D721Med (cell line): Measurements from ENCODE around the gene ELL.

ENCODE experiments used
- DNase-seq: peaks from one replicate; pipeline ENCODE4 v3.0.0; 2011; ENCODE audit warnings: low spot score; ENCODE audit not compliant: insufficient read length
- FAIRE-seq: peaks from 2 replicates; lab custom pipeline; 2011; peaks lifted over from hg19 to GRCh38; lab: Jason Lieb, UNC
- TF ChIP-seq, protein P1 (sequence below): IDR thresholded peaks from 2 replicates; pipeline ENCODE4 v1.5.1; 2012; ENCODE audit warnings: mild to moderate bottlenecking, control low read depth; ENCODE audit not compliant: insufficient read depth; ENCODE audit errors: missing control alignments

Gene ELL

DNA sequence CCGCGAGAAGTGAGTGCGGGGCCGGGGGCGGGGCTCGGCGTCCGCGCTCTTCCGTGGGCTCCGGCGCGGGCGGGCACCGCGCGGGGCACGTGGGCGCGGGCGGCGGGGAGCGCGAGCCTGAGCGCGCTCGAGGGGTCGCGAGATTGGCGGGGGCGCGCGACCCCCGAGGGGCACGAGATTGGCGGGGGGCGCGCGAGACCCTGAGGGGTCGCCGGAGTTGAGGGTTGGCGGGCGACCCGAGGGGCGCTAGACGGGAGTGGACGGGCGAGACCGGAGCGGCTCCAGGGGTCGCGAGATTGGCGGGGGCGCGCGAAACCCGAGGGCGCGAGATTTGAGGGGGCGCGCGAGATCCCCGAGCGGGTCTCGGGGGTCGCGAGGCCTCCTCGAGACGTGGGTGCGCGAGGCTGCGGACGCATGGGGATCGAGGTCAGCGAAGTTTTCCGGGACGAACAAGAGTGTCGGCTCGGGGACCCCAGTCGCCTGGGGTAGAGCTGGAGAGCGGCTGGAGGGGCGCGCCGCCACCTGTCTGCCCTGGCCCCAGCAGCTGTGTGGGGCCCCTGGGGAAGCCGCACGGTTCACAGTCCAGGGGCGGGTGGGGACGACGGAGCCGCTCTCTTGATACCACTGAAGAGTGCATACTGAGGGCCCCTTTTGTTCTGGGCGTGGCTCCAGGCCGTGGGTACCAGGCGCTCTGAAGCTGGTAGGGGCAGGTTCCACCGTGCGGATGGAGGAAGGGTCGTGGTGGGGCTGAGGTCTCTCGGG is 102.0 kb downstream of the ELL start:
- TF ChIP-seq, protein P1, sequence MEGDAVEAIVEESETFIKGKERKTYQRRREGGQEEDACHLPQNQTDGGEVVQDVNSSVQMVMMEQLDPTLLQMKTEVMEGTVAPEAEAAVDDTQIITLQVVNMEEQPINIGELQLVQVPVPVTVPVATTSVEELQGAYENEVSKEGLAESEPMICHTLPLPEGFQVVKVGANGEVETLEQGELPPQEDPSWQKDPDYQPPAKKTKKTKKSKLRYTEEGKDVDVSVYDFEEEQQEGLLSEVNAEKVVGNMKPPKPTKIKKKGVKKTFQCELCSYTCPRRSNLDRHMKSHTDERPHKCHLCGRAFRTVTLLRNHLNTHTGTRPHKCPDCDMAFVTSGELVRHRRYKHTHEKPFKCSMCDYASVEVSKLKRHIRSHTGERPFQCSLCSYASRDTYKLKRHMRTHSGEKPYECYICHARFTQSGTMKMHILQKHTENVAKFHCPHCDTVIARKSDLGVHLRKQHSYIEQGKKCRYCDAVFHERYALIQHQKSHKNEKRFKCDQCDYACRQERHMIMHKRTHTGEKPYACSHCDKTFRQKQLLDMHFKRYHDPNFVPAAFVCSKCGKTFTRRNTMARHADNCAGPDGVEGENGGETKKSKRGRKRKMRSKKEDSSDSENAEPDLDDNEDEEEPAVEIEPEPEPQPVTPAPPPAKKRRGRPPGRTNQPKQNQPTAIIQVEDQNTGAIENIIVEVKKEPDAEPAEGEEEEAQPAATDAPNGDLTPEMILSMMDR: no peak
- DNase-seq (peak; percentile 53), FAIRE-seq (no peak)

DNA sequence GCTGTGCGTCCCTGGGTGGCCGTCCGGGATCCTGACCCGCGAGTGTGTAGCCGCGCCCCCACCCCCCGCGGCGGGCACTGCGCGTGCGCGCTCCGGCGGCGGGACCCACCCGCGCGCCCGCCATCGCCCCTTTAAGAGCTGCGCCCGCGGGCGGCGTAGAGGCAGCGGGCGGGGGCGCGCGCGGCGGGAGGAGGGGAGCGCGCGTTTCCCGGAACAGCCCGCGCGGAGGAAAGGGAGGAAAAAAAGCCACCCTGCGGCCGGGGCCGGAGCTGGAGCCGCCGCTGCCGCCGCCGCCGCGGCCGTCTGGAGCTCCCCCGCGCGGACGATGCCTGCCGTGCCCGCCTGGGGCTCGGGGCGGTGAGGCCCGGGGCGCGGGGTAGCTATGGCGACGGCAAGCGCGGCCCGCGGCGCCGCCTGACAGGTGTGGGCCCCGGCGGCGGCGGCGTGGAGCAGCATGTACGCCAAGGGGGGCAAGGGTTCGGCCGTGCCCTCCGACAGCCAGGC is 102.6 kb downstream of the ELL start, which contains the start of gene SSBP4:
SSBP4 (plus strand) TSS at position 204 of the 504 bp plus-strand sequence; CDS start at position 455, 251 bp downstream.
- FAIRE-seq (no peak), DNase-seq (peak; percentile 80)
- TF ChIP-seq, protein P1: peak; percentile 6

DNA sequence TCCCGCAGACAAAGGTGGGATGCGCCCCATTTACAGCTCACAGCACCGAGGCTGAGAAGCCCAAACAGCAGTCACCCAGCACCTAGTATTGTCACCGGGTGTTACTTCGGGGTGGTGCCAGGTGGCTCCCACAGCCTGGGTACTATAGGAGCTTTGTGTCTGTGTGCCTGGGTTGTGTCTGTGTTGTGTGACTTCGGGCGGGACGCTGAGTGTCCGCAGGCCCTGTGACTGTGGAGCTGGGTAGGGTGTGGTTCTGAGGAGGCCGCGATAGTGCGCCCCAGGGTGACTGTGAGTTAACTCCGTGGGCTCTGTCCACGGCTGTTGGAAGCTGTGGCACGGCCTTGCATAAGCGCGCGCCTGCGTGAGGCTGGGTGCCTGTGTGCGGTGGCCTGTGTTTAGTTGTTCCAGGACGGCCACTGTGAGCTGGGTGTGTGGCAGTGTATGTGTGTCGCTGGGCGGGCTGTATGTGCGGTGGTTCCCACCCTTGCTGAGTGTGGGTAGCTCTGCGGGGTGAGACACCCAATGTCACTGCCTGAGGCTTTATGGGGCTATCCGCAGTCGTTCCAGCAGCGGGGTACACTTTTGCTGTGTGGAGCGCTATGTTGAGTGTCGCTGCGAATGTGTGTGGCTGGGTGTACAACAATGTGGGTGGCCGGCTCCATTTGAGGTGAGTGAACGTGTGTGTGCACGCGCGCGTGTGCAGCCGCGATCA is 103.2 kb downstream of the ELL start:
- TF ChIP-seq, protein P1: no peak
- DNase-seq: no peak
- FAIRE-seq: no peak

DNA sequence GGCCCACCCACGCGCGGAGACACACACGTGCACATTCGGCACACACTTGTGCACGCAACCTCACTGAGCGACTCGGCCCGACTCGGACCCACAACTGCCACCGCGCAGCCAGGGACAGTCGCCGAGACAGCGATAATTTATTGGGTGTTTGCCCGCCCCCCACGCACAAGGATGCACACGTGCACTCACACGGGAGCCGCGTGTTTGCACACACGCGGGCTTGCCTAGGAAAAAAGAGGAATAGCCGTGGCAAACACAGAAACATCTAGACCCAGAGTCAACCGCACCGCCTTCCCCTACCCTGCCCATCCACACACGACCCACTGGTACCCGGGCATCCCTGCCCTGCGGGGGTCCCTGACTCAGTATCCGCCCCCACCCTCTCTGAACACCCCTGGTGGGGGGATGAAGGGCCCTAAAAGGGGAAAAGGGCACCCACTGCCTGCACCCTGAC is 103.8 kb downstream of the ELL start:
- TF ChIP-seq, protein P1: no peak
- DNase-seq (no peak), FAIRE-seq (no peak)

DNA sequence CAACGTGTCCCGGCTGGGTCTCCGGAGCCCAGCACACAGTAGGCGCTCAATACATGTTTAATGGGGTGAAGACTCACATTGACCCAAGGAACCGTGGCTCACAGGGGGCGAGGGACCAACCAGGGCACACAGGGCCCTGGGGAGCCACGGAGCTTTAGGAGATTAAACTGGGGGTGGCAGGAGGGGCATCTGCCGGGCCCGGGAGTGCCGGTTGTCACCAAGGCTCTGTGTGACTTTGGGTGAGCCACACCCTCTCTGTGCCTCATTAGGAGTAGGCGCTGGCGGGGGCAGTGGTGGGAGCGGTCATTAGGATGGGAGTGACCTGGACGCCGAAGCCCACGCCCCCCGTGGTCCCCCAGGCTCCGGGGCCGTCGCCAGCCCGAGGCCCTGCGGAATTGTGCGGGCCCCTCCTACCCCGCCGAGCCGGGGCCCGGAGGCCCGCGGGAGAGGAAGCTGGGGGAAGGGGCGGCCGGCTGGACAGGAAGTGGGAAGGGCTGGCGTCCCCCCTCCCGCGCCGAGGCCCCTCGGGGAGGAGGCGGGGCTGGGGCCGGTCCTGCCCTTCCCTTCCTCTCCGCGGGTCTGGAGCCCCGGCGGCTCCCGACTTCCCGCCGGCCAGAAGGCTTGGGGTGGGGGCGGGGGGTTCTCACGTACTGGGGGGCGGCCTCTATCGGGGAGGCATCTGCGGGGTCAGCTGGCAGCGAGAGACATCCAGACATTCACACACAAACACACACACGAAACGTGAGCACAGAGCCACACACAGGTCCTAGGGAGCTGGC is 104.4 kb downstream of the ELL start:
- no peak for FAIRE-seq
- DNase-seq: peak; percentile 74

DNA sequence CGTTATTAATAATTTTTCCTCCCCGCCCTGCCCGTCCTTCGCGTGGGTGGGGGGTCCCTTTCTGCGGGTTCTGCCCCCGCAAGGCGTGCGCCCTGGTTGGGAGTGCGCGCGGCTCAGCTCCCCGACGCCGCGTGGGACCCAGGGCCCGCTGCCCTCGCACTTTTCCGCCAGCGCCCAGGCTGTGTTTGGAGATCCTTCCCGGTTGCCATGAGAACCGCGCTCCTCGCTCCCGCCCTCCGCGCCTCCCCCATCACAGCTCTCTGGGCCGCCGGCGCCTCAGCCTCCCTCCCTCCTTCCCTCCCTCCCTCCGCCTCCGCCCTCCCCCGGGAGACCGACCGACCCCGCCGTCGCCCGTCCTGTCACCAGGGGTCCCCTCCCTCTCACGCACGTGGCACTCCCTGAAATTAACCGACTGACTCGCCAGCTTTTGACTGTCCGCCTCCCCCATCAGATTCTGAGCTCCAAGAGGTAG is 105.1 kb downstream of the ELL start:
- FAIRE-seq (no peak), DNase-seq (peak; percentile 71)
- TF ChIP-seq, protein P1: no peak

More for the DNA sequence above, 104.4 kb downstream of the ELL start:
- TF ChIP-seq, protein P1: no peak
